ENCODE measurements around the gene PLA2G4E.

The PLA2G4E gene, protein sequence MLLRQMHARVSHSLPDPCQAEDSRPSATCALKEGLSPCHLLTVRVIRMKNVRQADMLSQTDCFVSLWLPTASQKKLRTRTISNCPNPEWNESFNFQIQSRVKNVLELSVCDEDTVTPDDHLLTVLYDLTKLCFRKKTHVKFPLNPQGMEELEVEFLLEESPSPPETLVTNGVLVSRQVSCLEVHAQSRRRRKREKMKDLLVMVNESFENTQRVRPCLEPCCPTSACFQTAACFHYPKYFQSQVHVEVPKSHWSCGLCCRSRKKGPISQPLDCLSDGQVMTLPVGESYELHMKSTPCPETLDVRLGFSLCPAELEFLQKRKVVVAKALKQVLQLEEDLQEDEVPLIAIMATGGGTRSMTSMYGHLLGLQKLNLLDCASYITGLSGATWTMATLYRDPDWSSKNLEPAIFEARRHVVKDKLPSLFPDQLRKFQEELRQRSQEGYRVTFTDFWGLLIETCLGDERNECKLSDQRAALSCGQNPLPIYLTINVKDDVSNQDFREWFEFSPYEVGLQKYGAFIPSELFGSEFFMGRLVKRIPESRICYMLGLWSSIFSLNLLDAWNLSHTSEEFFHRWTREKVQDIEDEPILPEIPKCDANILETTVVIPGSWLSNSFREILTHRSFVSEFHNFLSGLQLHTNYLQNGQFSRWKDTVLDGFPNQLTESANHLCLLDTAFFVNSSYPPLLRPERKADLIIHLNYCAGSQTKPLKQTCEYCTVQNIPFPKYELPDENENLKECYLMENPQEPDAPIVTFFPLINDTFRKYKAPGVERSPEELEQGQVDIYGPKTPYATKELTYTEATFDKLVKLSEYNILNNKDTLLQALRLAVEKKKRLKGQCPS

DNA sequence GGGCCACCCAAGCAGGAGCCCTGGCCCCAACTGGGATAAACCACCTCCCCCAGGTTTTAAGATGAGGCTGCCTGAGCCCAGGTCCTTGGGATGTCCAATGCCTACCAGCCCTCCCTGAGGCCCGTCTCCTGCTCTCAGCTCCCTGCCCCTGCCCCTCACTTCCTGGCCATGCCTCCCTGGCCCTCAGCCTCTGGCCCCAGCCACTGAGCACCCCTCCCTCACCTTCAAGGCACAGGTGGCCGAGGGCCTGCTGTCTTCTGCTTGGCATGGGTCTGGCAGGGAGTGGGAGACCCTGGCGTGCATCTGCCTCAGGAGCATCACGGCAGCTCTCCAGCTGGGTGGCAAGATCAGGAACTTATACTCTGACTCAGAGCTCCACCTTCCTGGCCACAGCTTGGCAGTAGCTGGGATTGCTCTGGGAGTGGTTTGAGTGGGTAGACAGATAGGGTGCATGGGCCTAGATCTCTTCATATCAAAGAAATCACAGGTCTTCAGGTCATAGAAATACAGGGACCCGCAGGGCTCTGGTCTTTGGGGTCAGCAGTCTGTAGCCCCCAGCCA is at the start of gene PLA2G4E:
Gene PLA2G4E (minus strand): TSS at position 330 of the 561 bp plus-strand sequence. CDS start 12 bp downstream, at position 318.
- DNase-seq: no peak

DNA sequence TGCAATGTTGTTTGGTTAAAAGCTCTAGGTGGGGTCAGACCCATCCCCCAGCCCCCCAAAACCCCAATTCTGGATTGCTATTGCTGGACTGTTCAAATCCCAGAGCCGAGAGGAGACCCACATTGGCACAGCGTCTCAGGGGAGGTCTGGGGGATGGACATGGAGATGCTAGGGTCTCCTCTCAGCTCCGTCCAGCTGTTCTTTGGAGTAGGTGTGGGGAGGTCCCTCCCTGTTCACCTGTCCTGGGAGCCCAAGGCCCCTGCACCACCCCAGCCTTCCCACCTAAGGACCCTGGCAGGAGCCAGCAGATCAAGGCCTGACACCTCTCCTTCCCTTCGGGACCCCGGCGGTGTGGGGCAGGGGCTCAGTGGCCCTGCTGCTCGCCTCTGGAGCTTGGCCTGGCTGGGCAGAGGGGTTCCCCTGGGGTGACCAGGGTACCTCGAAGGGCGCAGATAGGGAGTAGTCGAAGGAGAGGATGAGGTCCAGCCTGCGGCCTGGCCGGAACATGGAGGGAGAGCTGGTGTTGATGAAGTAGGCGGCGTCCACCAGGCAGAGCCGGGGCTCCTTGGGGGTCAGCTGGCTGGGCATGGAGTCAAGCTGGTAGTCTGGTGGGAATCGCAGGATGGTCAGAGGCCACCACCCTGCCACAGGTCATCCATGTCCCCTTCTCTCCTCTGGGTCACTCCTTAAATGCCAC is 49.6 kb upstream of the PLA2G4E start:
- no peak for DNase-seq

DNA sequence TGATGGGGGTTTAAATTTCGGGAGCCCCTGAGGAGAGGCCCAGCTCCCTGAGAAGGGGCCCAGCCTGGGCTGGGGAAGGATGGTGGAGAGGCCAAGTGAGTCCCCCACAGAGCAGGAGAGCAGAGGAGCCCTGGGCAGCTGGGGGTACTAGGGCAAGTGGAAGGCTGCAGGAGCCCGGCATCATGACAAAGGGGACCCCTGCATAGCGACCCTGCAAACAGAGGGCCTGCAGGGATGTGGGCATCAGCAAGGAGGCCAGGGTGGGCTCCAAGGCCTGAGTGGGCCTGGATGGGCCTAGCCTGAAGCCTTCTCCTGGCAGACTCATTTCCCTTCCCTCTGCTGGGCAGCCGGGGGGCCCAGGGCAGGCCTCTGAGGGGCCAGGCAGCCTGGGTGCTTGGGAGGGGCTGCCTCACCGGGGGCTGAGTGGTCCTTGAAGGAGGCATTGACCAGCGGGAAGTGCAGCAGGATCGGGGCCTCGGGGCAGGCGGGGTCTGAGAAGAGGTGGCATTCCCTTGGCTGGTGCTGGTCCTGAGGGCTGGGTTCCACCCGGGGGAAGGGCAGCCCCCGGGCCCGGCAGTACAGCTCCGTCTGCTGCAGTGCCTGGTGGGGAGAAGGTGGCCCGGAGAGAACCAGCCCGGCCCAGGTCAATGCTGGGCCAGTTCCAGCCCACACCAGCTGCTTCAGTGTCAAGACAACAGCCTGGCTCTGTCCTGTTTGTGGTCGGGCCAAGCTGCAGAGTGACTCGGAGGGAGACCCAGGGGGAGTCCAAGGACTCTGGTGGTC is 48.8 kb upstream of the PLA2G4E start:
- no peak for DNase-seq

DNA sequence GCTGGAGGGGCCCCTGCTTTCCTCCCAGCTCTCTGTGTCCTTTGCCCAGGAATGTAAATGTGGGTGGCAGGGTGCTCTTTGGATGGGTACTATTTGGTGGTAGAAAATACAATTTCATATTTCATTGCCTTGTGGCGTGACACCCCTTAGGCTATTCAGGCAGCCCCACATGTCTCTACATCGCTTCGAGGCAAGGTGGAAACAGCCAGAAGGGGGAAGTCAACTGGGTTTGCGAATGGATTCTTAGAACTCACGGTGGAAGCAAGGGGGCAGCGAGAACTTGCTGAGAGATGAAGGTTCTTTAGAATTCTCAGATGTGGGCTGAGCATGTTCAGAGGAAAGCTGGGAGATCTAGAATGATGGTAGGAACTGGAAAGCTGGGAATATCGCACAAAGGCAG is 48.2 kb upstream of the PLA2G4E start:
- no peak for DNase-seq

DNA sequence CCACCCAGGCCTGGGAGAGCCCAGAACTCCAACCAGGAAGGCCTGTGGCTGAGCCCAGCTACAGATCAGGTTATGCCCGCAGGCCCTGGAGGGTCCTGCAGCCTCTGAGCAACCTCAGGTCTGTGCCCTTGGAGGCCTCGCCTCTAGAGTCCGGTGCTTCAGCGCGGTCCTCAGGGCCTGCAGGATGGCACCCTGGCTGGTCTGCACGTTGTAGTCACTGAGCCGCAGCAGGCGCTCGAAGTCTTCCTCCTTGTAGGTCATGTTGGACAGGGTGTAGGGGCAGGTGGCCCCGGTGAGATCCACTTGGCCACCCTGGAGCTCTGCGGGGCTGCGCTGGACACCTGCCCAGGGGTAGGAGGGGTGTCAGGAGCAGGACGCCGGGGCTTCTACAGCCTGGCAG is 47.8 kb upstream of the PLA2G4E start:
- DNase-seq: no peak

DNA sequence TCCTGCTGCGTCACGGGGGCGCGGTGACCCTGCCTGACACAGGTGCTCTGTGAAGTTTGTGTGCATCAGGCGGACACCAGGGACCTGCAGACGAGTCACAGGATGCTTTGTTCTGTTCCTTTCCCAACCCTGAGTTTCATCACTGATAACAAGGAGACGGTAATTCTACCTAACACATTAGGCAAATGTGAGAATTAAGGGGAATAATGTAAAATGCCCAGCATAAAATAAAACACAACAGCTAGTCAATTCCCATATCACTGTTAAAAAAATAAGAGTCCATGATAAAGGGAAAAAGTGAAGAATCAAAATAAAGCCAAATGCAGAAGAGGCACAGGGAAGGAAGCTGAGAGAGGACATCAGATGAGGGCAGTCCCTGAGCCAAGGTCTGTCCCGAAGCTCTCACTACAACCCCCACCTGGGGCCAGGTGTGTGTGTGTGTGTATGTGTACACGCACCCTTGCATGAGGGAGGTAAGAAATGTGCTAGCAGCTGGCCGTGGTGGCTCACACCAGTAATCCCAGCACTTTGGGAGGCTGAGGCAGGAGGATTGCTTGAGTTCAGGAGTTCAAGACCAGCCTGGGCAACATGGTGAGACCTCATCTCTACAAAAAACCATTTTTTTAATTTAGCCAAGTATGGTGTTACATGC is 46.0 kb upstream of the PLA2G4E start:
- no peak for DNase-seq

DNA sequence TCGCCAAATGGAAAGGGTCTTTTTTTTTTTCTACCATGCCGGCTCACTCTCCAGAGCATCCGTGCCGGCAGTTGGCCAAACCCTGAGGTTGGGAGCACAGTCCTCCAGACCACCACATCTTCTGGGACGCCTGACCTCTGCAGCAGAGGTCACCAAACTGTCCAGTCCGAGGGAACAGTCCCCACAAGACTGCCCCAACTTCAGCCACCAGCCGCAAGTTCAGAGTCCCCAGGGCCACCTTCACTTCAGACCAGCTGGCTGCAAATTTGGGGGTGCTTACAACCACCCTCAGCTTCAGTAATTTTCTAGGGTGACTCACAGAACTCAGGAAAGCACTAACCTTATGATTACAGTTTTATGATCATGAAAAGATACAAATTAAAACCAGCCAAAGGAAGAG is 44.6 kb upstream of the PLA2G4E start:
- no peak for DNase-seq

DNA sequence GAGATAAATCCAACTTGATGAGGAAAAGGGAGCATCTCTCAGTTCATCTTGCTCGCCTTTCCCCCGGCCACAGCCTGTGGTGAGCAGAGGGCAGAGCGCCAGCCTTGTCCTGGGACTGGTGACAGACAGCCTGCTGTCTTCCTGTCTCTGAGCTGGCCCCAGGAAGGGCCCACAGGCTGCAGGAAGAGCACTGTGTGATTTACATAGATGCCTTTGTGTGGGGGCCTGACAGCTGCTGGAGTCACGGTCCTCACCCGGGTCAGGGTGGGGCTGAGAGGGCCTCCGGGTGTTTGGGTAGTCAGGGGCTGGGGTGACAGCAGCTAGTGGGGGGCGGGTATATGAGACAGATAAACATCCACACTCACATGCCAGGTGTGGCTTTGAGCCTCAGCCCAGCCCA is 44.2 kb upstream of the PLA2G4E start:
- no peak for DNase-seq

DNA sequence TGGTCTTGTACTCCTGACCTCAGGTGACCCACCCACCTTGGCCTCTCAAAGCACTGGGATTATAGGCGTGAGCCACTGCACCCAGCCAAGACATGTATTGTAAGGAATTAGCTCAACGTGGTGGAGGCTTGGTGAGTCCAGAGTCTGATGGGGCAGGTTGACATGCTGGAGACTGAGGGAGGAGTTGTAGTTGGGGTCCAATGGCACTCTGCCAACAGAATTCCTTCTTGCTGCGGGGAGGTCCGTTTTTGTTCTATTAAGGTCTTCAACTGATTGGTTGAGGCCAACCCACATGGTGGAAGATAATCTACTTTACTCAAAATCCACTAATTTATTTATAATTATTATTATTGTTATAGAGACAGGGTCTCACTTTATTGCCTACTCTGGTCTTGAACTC is 43.4 kb upstream of the PLA2G4E start:
- no peak for DNase-seq

DNA sequence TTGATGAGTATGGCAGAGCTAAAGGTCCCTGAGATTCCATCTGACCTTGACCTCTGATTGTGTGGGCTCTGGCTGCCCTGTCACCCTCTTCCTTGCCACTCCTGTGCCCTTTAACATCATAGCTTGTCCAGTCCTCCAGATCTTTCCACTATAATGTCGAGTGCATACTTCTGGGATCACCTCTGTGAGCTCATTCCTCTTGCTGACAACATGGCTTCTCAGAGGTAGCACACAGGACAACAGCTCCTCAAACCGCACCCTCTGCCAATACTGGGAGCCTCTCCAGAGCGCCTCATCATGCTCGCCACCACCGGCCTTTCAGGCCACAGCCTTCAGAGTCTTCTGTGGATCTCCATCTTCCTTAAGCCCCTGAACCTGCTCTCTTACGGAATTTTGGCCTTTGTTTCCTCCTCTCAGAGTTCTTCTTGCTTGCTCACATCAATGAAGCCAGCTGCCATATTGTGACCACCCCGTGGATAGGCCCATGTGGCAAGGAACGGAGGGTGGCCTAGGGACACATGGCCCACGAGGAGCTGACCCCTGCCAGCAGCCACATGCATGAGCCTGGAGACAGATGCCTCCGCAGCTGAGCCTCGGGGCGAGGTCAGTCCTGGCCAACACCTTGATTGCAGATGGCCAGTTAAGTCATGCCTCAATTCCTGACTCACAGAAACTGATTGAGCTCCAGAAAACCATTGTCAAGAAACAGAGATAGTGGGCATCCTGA is 42.4 kb upstream of the PLA2G4E start:
- DNase-seq: no peak

DNA sequence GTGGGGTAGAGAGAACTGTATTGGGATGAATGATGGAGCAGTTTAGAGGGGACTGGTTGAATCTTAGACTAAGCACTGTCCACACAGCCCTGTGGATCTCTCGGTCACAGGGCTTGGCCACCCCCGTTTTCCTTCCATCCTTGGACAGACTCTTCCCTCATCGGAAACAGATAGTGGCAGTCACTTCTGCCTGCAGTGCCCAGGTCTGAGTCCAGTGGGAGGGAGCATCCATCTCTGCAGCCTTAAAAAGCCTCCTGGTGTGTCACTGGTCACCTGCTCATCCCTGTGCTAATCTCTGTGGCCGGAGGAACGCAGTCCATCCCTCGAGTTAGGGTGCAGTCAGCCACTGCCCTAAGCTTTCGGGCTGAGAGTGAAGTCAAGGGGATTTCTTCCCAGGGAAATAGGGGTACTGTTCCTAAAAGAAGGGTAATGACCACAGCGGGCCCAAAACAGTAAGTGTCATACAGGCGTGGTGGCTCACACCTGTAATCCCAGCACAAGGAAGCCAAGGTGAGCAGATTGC is 41.5 kb upstream of the PLA2G4E start:
- DNase-seq: no peak

DNA sequence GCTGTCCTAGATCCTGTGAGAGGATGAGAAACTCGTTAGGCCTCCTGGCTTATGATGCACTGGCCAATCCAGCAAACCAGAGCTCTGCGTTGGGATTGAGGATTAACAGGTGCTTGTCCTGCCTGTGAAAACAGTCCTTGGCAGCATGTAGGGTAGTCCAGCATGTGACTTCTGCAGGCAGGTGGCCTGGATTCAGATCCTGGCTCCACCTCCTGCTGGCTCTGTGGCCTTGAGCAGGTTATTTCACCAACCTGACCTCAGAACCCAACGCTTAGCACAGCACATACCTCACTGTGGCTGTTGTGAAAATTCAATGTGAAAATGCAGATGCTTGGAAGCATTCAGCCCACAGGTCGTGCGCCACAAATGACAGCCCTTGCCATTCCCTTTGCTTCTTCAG is 40.0 kb upstream of the PLA2G4E start:
- DNase-seq: no peak

DNA sequence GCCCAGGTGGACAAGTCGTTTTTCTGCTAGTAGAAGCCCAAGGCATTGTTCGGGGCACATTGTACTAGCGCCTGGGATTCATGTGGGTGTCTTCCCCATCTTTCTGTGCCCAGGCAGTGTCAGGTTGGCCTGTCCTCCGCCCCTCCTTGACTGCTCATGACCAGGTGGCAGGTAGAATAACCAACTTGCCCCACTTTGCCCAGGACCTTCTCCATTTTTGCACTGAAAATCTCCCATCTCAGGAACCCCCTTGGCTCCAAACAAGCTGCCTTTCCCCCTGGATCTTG is 39.6 kb upstream of the PLA2G4E start:
- DNase-seq: no peak

DNA sequence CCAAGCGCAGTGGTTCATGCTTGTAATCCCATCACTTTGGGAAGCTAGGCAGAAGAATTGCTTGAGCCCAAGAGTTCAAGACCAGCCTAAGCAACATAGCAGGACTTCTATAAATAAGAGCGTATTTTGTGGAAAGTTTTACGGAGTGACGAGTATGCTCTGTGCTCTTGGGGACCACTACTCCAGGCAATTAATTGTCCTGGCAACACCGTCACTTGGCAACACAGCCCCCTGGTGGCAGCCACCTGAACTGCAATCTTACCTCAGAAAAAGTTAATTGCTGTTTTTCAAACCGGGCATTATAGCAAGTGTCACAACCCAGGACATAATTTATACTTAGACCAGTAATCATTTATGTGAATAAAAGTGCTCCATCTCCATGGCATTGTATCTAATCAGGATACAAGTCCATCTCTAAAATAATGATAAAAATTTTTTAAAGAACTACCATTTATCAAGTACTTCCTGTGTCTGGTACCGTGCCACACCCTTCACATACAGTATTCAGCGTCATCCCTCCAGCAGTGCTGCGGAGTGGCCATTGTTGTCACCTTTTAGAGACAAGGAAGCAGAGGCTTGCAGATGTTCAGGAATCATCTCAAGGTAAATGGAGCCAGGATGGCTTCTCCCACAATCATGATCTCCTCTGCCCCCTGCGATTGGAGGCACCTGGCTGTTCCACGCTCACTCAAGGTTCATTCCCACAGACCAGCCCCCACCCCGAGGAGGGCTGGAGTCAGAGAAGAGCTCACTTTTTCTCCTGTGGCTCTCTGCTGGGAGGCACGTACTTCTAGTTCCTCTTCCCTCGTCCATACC is 39.0 kb upstream of the PLA2G4E start:
- DNase-seq: peak; percentile 75

DNA sequence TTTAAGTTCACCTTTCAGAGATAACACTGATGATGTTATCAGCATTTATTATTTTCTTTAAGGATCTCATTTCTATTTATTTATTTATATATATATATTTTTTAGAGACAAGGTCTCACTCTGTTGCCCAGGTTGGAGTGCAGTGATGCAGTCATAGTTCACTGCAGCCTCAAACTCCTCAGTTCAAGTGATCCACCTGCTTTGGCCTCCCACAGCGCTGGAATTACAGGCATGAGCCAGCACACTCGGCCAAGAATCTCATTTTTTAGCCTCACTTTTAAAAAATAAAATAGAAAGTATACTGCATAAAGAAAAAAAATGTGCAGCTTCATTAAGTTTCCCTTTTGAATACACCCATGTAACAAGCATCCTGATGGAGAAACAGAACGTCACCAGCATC is 37.9 kb upstream of the PLA2G4E start:
- no peak for DNase-seq

DNA sequence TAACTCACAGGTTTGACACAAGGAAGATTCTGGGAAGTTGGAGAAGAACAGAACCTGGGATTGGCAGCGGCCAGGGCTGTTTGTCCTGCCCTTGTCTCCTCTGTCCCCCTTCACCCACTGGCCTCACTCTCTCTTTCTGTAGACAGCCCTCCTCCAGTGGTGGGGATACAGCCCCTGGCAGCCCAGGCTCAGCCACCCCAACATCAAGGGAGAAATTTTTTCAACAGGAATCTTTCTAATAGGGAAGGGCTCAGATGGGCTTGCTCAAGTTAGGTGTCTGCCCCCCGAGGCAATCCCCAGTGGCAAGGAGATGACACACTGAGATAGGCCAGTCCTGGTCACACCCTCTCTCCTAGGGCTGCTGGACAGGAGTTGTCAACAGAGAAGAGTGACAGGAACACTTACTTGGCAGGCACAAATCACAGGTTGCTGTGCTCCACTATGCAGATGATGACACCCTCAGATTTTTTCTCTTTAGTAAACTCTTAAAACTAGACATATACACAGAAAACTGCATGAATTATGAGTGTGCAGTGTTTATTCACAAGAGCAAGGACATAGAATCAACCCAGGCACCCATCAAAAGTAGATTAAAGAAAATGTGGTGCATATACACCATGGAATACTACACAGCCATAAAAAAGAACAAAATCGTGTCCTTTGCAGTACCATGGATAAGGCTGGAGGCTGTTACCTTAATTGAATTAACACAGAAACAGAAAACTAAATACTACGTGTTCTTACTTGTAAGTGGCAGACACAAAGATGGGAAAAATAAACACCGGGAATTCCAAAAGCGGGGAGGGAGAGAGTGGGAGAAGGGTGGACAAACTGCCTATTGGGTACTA is 37.2 kb upstream of the PLA2G4E start:
- DNase-seq: no peak

DNA sequence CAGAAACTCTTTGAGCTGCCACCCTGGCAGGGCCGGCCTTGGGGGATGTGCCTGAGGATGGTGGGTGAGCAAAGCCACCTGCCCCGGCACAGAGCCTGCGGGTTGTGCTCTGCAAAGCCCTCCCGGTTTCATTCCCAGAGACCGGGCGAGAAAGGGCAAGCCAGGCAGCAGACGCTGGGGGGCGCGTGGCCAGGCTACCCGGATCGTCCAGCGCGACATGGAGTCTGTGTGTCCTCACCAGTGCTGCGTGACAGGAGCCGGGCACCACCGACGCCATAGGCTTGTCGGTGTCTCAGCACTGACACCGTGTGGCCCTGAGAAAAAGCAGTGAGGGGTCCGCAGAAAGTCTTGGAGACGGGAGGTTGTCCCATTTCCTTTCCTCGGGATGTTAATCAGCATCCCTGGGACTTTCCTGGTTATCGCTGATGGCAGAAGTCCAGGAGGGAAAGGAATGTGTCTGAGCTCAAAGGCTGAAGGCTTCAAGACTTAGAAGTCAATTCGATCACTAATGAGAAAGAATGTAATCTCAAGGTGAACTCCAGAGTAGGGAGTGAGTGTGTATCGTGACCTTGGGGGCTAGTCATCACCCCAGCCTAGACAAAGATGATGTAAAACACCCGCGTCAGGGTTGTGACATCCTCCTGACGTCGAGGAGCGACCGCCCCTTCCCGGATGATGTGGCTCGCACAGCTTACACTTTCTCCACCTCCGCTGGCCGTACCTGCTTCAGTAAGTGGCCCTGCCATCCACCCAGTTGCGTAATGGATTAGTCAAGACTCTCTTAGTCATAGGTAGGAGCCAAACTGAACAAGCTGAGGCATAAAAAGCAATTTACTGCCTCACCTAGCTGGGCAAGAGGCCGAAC is 36.3 kb upstream of the PLA2G4E start:
- DNase-seq: peak; percentile 60

DNA sequence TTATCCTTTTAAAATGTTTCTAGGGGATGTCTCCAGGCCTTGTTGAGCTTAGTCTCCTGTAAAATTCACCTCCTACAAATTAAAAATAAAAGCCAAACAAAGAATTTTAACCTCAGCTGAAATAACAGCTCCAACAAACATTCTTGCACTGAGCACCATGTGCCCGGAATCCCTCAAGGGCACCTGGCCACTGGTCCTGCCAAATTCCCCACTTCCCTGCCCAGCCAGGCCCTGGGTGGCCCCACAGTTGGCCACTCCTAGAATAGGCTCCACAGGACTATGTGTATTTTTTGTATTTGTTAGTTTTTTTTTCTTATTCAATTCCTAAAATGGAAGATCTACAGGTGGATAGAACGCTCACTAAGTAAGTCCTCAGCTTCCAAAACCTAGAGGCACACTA is 33.1 kb upstream of the PLA2G4E start:
- DNase-seq: no peak

Data from activated CD4-positive, alpha-beta T cell treated with anti-CD3 and anti-CD28 coated beads, Interleukin-2, Interleukin-6, amounts not matched to agents 100 ng/mL and 50 ng/mL, durations not matched to agents 16 hours and 8 hours (primary cell).